H1 (cell line): Measurements from ENCODE around the gene ALX1. TPM values are rescaled to one million over a fixed set of nuclear protein-coding genes. Genes with fewer than 3 reads are reported as not detected.
A peak's percentile ranks its signal among the peaks of the same experiment; 100 is the strongest.

Experiments used
- CTCF ChIA-PET: fragments of 300-600 bp; sonication (Branson Sonifier 250); formaldehyde crosslinking; loops from one replicate; lab custom pipeline; 2021; ENCODE audit not compliant: partially characterized antibody; lab: Charles Lee
- POLR2A ChIA-PET: fragments of 300-600 bp; sonication (Branson Sonifier 250); formaldehyde crosslinking; loops from one replicate; lab custom pipeline; 2021; ENCODE audit warnings: inconsistent platforms; ENCODE audit not compliant: partially characterized antibody; lab: Charles Lee
- DNase-seq, 2 experiments: peaks; one replicate each; pipeline versions ENCODE4 v3.0.0 to v3.0.0-alpha.2; 2010 to 2022; ENCODE audit warnings: low spot score in 2 of 2, low read depth in 1 of 2, mixed read lengths in 1 of 2
- FAIRE-seq: peaks from 2 replicates; lab custom pipeline; 2011; peaks lifted over from hg19 to GRCh38; lab: Jason Lieb, UNC
- H2AFZ ChIP-seq: 2 replicates; pipeline ENCODE4 v1.8.1; 2012; ENCODE audit warnings: low read length, inconsistent platforms
- H2AK5ac ChIP-seq: 2 replicates; pipeline ENCODE4 v1.6.1; 2013; ENCODE audit warnings: low read depth, low read length
- H2BK120ac ChIP-seq: replicated peaks from 2 replicates; pipeline ENCODE3; 2013; ENCODE audit warnings: low read depth, low read length, inconsistent platforms
- H2BK12ac ChIP-seq: 2 replicates; pipeline ENCODE4 v1.6.1; 2013; ENCODE audit warnings: low read depth, low read length
- H2BK15ac ChIP-seq: 2 replicates; pipeline ENCODE4 v1.6.1; 2013; ENCODE audit warnings: low read length
- H2BK20ac ChIP-seq: 2 replicates; pipeline ENCODE4 v1.6.1; 2013; ENCODE audit warnings: low read length
- H2BK5ac ChIP-seq: 2 replicates; pipeline ENCODE4 v1.6.1; 2013; ENCODE audit warnings: low read depth, low read length
- H3K14ac ChIP-seq: 2 replicates; pipeline ENCODE4 v1.6.1; 2013; ENCODE audit warnings: inconsistent platforms; ENCODE audit not compliant: insufficient read length
- H3K18ac ChIP-seq: 2 replicates; pipeline ENCODE4 v1.6.1; 2013; ENCODE audit warnings: low read length; ENCODE audit errors: extremely low read depth
- H3K23ac ChIP-seq: 2 replicates; pipeline ENCODE4 v1.6.1; 2013; ENCODE audit warnings: inconsistent platforms; ENCODE audit not compliant: insufficient read length
- H3K23me2 ChIP-seq: 2 replicates; pipeline ENCODE4 v1.6.1; 2013; ENCODE audit warnings: low read depth, low read length
- H3K27ac ChIP-seq: 2 replicates; pipeline ENCODE4 v1.6.1; 2011; ENCODE audit warnings: low read depth, low read length, inconsistent platforms
- H3K27me3 ChIP-seq, 4 experiments: replicated peaks in 1 of 4; 1 replicate in 1 of 4; 2 replicates in 3 of 4; pipeline versions ENCODE4 v1.6.1 to v1.8.1; 2011 to 2013; ENCODE audit warnings: low read length in 3 of 4, mild to moderate bottlenecking in 3 of 4, inconsistent platforms in 2 of 4, mixed read lengths in 2 of 4, moderate library complexity in 1 of 4; ENCODE audit not compliant: control insufficient read depth in 3 of 4, insufficient read depth in 3 of 4; ENCODE audit errors: extremely low read depth in 1 of 4
- H3K36me3 ChIP-seq, 4 experiments: 2 replicates each; pipeline versions ENCODE4 v1.6.1 to v1.8.1; 2011 to 2013; ENCODE audit warnings: mild to moderate bottlenecking in 4 of 4, low read length in 3 of 4, moderate library complexity in 2 of 4, control low read depth in 1 of 4, inconsistent platforms in 1 of 4; ENCODE audit not compliant: insufficient read depth in 4 of 4, control insufficient read depth in 2 of 4
- H3K4ac ChIP-seq: replicated peaks from 2 replicates; pipeline ENCODE3; 2013; ENCODE audit warnings: low read length, low read depth, mixed read lengths, inconsistent platforms; ENCODE audit not compliant: insufficient read length
- H3K4me1 ChIP-seq, 4 experiments: replicated peaks in 1 of 4; 1 replicate in 1 of 4; 2 replicates in 3 of 4; pipeline versions ENCODE4 v1.6.1 to v1.8.1; 2011 to 2013; ENCODE audit warnings: low read length in 3 of 4, inconsistent platforms in 2 of 4, mixed read lengths in 1 of 4; ENCODE audit not compliant: insufficient read depth in 4 of 4, control insufficient read depth in 3 of 4
- H3K4me2 ChIP-seq, 2 experiments: 2 replicates each; pipeline versions ENCODE4 v1.6.1 to v1.8.1; 2011 to 2013; ENCODE audit warnings: low read depth in 2 of 2, low read length in 2 of 2, control low read depth in 1 of 2, inconsistent platforms in 1 of 2, mild to moderate bottlenecking in 1 of 2; ENCODE audit not compliant: insufficient read depth in 1 of 2
- H3K4me3 ChIP-seq, 4 experiments: fragments of 200-600, 300-600 bp in 1 of 4; sonication (generic), shearing (Covaris generic), sonication (Bioruptor Twin) in 1 of 4; 2 replicates each; pipeline versions ENCODE4 v1.5.1 to v1.8.1; 2011 to 2016; ENCODE audit warnings: low read length in 4 of 4, low read depth in 3 of 4, control low read depth in 2 of 4, inconsistent platforms in 2 of 4, mild to moderate bottlenecking in 2 of 4, mixed read lengths in 1 of 4, moderate library complexity in 1 of 4; ENCODE audit not compliant: insufficient read depth in 2 of 4; ENCODE audit errors: extremely low read depth in 1 of 4
- H3K56ac ChIP-seq: replicated peaks from 2 replicates; pipeline ENCODE3; 2013; ENCODE audit warnings: low read depth, mild to moderate bottlenecking, mixed read lengths, low read length, inconsistent platforms; ENCODE audit not compliant: insufficient read length
- H3K79me1 ChIP-seq: 2 replicates; pipeline ENCODE4 v1.6.1; 2013; ENCODE audit warnings: low read depth, low read length, control low read depth
- H3K79me2 ChIP-seq, 2 experiments: 2 replicates each; pipeline versions ENCODE4 v1.6.1 to v1.8.1; 2012 to 2013; ENCODE audit warnings: low read length in 2 of 2, mild to moderate bottlenecking in 2 of 2, inconsistent platforms in 1 of 2; ENCODE audit not compliant: insufficient read depth in 2 of 2, control insufficient read depth in 1 of 2
- H3K9ac ChIP-seq, 4 experiments: replicated peaks in 1 of 4; 1 replicate in 1 of 4; 2 replicates in 3 of 4; pipeline versions ENCODE4 v1.6.1 to v1.8.1; 2011 to 2013; ENCODE audit warnings: low read depth in 3 of 4, low read length in 3 of 4, control low read depth in 2 of 4, mild to moderate bottlenecking in 2 of 4, moderate library complexity in 2 of 4, inconsistent platforms in 1 of 4; ENCODE audit errors: extremely low read depth in 1 of 4
- H3K9me3 ChIP-seq, 2 experiments: 2 replicates each; pipeline versions ENCODE4 v1.6.1 to v1.8.1; 2012 to 2013; ENCODE audit warnings: mild to moderate bottlenecking in 2 of 2, moderate library complexity in 2 of 2, control low read depth in 1 of 2, inconsistent platforms in 1 of 2, low read depth in 1 of 2, low read length in 1 of 2, mixed read lengths in 1 of 2; ENCODE audit not compliant: insufficient read depth in 2 of 2
- H4K20me1 ChIP-seq, 2 experiments: replicated peaks in 1 of 2; 2 replicates each; pipeline versions ENCODE3 to v1.8.1; 2011 to 2013; ENCODE audit warnings: inconsistent platforms in 2 of 2, low read length in 2 of 2, mild to moderate bottlenecking in 1 of 2; ENCODE audit not compliant: insufficient read depth in 2 of 2, control insufficient read depth in 1 of 2
- H4K5ac ChIP-seq: 2 replicates; pipeline ENCODE4 v1.6.1; 2013; ENCODE audit warnings: low read length, low read depth, mixed read lengths, inconsistent platforms; ENCODE audit not compliant: insufficient read length
- H4K8ac ChIP-seq: 2 replicates; pipeline ENCODE4 v1.8.0; 2013; ENCODE audit warnings: mild to moderate bottlenecking, moderate library complexity, low read length, inconsistent platforms; ENCODE audit not compliant: insufficient read depth; ENCODE audit errors: extremely low read depth
- H4K91ac ChIP-seq: replicated peaks from 2 replicates; pipeline ENCODE3; 2013; ENCODE audit warnings: low read length, mixed read lengths, inconsistent platforms; ENCODE audit not compliant: insufficient read length
- EZH2 ChIP-seq: fragments of 200-600 bp; sonication (generic); IDR thresholded peaks from 2 replicates; pipeline ENCODE4 v1.7.1; 2012; ENCODE audit warnings: low read depth, mild to moderate bottlenecking, moderate library complexity, low read length, inconsistent platforms; ENCODE audit not compliant: severe bottlenecking
- HDAC6 ChIP-seq: IDR thresholded peaks from one replicate; pipeline ENCODE4 v1.7.1; 2012; ENCODE audit warnings: low read depth, mild to moderate bottlenecking, inconsistent platforms, low read length, moderate library complexity
- WGBS, 2 experiments: shearing (Covaris generic) in 1 of 2; methylation state at CpG; one replicate each; pipeline versions ENCODE4 v1.1.6 to v1.1.7; 2013 to 2015; ENCODE audit warnings: low lambda C conversion rate in 2 of 2, mixed read lengths in 2 of 2, inconsistent platforms in 1 of 2, low coverage in 1 of 2, missing lambda C conversion rate in 1 of 2; ENCODE audit not compliant: insufficient replicate concordance in 2 of 2, insufficient coverage in 1 of 2, insufficient read length in 1 of 2; ENCODE audit errors: extremely low coverage in 1 of 2, missing lambda C conversion rate in 1 of 2; 5-methylcytosine and 5-hydroxymethylcytosine counted together
- polyA plus RNA-seq, 7 experiments: library from polyadenylated mRNA; depleted of rRNA in 3 of 7; stranded (reverse) in 5 of 7; unstranded in 2 of 7; fragments of >200 nt in 5 of 7; fragments of 200-250 nt in 2 of 7; gene quantifications; 1 replicate in 5 of 7; 2 replicates in 1 of 7; 4 replicates in 1 of 7; pipeline versions ENCODE4 v1.2.1 to v1.2.3, GENCODE V29; 2011 to 2013; ENCODE audit warnings: missing spikeins in 2 of 7, mixed read lengths in 2 of 7
- total RNA-seq: library from RNA; stranded (reverse); fragmentation: NEBNext Ultra II Directional; extraction: Animal tissue kit (Norgen Biotek cat#: 25700); gene quantifications from 2 replicates; pipeline ENCODE4 v1.2.1, GENCODE V29; 2021

The ALX1 gene
- total and polyA plus RNA-seq, 2 of the 8 experiments (the other 6 are each of a cell fraction or from before 2014, with no cell fraction given): 0.41 to 0.73 TPM

DNA sequence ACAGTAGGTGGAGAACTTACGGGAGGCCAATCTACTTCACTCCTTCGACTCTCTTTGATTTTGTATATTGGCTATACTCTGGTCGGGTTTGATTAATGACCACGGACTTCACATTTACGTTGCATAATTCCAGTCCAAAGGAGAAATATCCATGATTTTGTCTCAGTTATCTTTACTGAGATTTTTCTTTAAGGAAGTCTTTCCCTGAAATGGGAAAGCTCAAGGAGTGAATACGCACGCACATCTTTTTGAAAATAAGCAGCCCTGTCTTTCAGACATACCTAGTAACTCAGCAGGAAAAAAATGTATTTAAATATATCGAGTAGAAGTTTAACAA, 5.7 kb upstream of the ALX1 start:
- H2BK15ac ChIP-seq: no peak overlapping the region
- H4K91ac ChIP-seq: no peak overlapping the region
- TF ChIP-seq HDAC6 (no peak), EZH2 (peak; percentile 22)
- no peak overlapping the region for H3K23ac ChIP-seq
- H3K23me2 ChIP-seq: peaks cover 15% of the 10 kb centered on the region; the same call in 1 of the 2 replicates
- no peaks in the 10 kb centered on the region for H3K36me3 ChIP-seq
- H3K9me3 ChIP-seq: no peaks in the 10 kb centered on the region
- H4K8ac ChIP-seq: no peak overlapping the region
- no peaks in the 10 kb centered on the region for H3K79me2 ChIP-seq
- peaks cover 44 to 68% (median 59%) of the 10 kb centered on the region in 4 experiments for H3K27me3 ChIP-seq
- no peaks in the 10 kb centered on the region for H3K79me1 ChIP-seq
- no peak overlapping the region for H2AK5ac ChIP-seq
- H4K5ac ChIP-seq: no peak overlapping the region
- whole genome bisulfite sequencing, 2 experiments: 10% methylated on average over 8 of the region's 8 CpGs; no CpG with 5 or more reads in 1 of the 2 experiments
- no peak overlapping the region for H3K18ac ChIP-seq
- DNase-seq (no peak), FAIRE-seq (no peak)
- H3K4ac ChIP-seq: no peak overlapping the region
- H3K4me2 ChIP-seq: peak overlapping the region; percentile 94 to 95
- H3K4me1 ChIP-seq: peaks cover 2 to 12% (median 7%) of the 10 kb centered on the region in 4 experiments
- H3K9ac ChIP-seq: no peak overlapping the region
- no peak overlapping the region for H3K27ac ChIP-seq
- no peak overlapping the region for H3K56ac ChIP-seq
- H2BK12ac ChIP-seq: no peak overlapping the region
- ChIA-PET CTCF (interaction anchor here (0.7 to 0.9 kb wide), 2 partner anchors 9 to 88 kb away, joined by 3 read pairs; no protein-coding TSS in a partner anchor), POLR2A (interaction anchor here (1.7 kb wide), 1 partner anchor 9 kb away, joined by 3 read pairs; no protein-coding TSS in a partner anchor)
- H3K14ac ChIP-seq: no peak overlapping the region
- H4K20me1 ChIP-seq: peaks cover 1 to 8% of the 10 kb centered on the region in 2 experiments
- H2BK120ac ChIP-seq: no peak overlapping the region
- peak overlapping the region in 2 of 4 experiments; percentile 46 to 62; a peak in 2 of 8 replicates for H3K4me3 ChIP-seq
- H2BK20ac ChIP-seq: no peak overlapping the region
- H2BK5ac ChIP-seq: no peak overlapping the region
- H2AFZ ChIP-seq: no peak overlapping the region
